Parathyroid adenoma (tissue), 2 donors: ENCODE measurements around the gene KLK14.

Source experiments
- H2AFZ ChIP-seq: fragments of 300-600 bp; sonication (generic); one replicate; pipeline ENCODE4 v1.7.0; 2017; ENCODE audit warnings: antibody characterized with exemption, mild to moderate bottlenecking
- H3K27ac ChIP-seq: fragments of 300-600 bp; sonication (generic); one replicate; pipeline ENCODE4 v1.7.0; 2017
- H3K27me3 ChIP-seq: fragments of 300-600 bp; sonication (generic); one replicate; pipeline ENCODE4 v1.7.0; 2017; ENCODE audit warnings: low read length; ENCODE audit not compliant: control insufficient read depth, insufficient read depth
- H3K36me3 ChIP-seq: fragments of 300-600 bp; sonication (generic); one replicate; pipeline ENCODE4 v1.7.0; 2017; ENCODE audit warnings: low read length; ENCODE audit not compliant: control insufficient read depth, insufficient read depth
- H3K4me1 ChIP-seq: fragments of 300-600 bp; sonication (generic); one replicate; pipeline ENCODE4 v1.7.0; 2017; ENCODE audit warnings: control low read depth
- H3K4me2 ChIP-seq: fragments of 300-600 bp; sonication (generic); one replicate; pipeline ENCODE4 v1.7.0; 2017; ENCODE audit warnings: low read length
- H3K4me3 ChIP-seq: fragments of 300-600 bp; sonication (generic); one replicate; pipeline ENCODE4 v1.7.0; 2017; ENCODE audit warnings: low read depth, low read length
- H3K79me2 ChIP-seq: fragments of 300-600 bp; sonication (generic); one replicate; pipeline ENCODE4 v1.7.0; 2017; ENCODE audit warnings: control low read depth
- H3K9ac ChIP-seq: fragments of 300-600 bp; sonication (generic); one replicate; pipeline ENCODE4 v1.7.0; 2017; ENCODE audit warnings: mild to moderate bottlenecking
- H3K9me3 ChIP-seq: fragments of 300-600 bp; sonication (generic); one replicate; pipeline ENCODE4 v1.7.0; 2017; ENCODE audit warnings: low read length; ENCODE audit not compliant: control insufficient read depth
- CTCF ChIP-seq: fragments of 300-600 bp; sonication (generic); IDR thresholded peaks from one replicate; pipeline ENCODE4 v1.7.0; 2017; ENCODE audit warnings: antibody characterized with exemption, mild to moderate bottlenecking
- donor health status: primary hyperparathyroidism.

The KLK14 gene

GRCh38 chr19:51071095-51071405, 11.6 kb downstream of the KLK14 start:
- no peaks in the 10 kb centered on the region for H3K79me2 ChIP-seq
- no peaks in the 10 kb centered on the region for H3K9me3 ChIP-seq
- no peak overlapping the region for H3K9ac ChIP-seq
- no peak for TF ChIP-seq CTCF
- no peak overlapping the region for H2AFZ ChIP-seq
- H3K4me1 ChIP-seq, result no peaks in the 10 kb centered on the region
- no peaks in the 10 kb centered on the region for H3K27me3 ChIP-seq
- no peak overlapping the region for H3K4me2 ChIP-seq
- H3K36me3 ChIP-seq, result no peaks in the 10 kb centered on the region
- H3K27ac ChIP-seq, result no peak overlapping the region
- no peak overlapping the region for H3K4me3 ChIP-seq

- no peaks in the 10 kb centered on the region for H3K36me3 ChIP-seq
- H3K79me2 ChIP-seq, result no peaks in the 10 kb centered on the region
- no peaks in the 10 kb centered on the region for H3K4me1 ChIP-seq
- H2AFZ ChIP-seq, result no peak overlapping the region
- H3K9me3 ChIP-seq, result no peaks in the 10 kb centered on the region
- no peak overlapping the region for H3K4me2 ChIP-seq
- H3K9ac ChIP-seq, result no peak overlapping the region
- H3K27ac ChIP-seq, result no peak overlapping the region
- no peak for TF ChIP-seq CTCF
- H3K4me3 ChIP-seq, result no peak overlapping the region
- H3K27me3 ChIP-seq, result no peaks in the 10 kb centered on the region
Observed at GRCh38 chr19:51070334-51071094, 12.2 kb downstream of the KLK14 start.

- Histone ChIP-seq H3K27ac (no peak overlapping the region), H3K4me3 (no peak overlapping the region), H3K9ac (no peak overlapping the region), H3K9me3 (no peaks in the 10 kb centered on the region), H2AFZ (no peak overlapping the region), H3K27me3 (no peaks in the 10 kb centered on the region), H3K4me1 (no peaks in the 10 kb centered on the region), H3K36me3 (no peaks in the 10 kb centered on the region), H3K79me2 (no peaks in the 10 kb centered on the region), H3K4me2 (no peak overlapping the region)
- TF ChIP-seq CTCF, result no peak
Observed at GRCh38 chr19:51066393-51067186, 16.1 kb downstream of the KLK14 start.

- Histone ChIP-seq H2AFZ (peak overlapping the region; percentile 87), H3K36me3 (no peaks in the 10 kb centered on the region), H3K27ac (no peak overlapping the region), H3K9ac (no peak overlapping the region), H3K79me2 (no peaks in the 10 kb centered on the region), H3K4me1 (no peaks in the 10 kb centered on the region), H3K9me3 (no peaks in the 10 kb centered on the region), H3K4me3 (peak overlapping the region; percentile 37), H3K27me3 (no peaks in the 10 kb centered on the region), H3K4me2 (peak overlapping the region; percentile 68)
- no peak for TF ChIP-seq CTCF
Observed at GRCh38 chr19:51065221-51065960, 17.3 kb downstream of the KLK14 start.
